OCI-LY3 (cell line): Measurements from ENCODE around the gene HSPA1L.
"Not testable (repeated sequence)": the region's sequence is repeated elsewhere in the genome, so short reads cannot be mapped to it uniquely, and the experiment has no call there.

Experiments used
- H2AFZ ChIP-seq: fragments of 200-600, 300-600 bp; shearing (Covaris generic); 2 replicates; pipeline ENCODE4 v1.6.0; 2014; ENCODE audit warnings: antibody characterized with exemption, low read depth, low read length
- H3K27ac ChIP-seq: fragments of 200-600, 300-600 bp; sonication (generic); 2 replicates; pipeline ENCODE4 v1.5.1; 2014; ENCODE audit warnings: mild to moderate bottlenecking, low read length, moderate library complexity, mixed read lengths
- H3K27me3 ChIP-seq: fragments of 200-600, 300-600 bp; sonication (generic); 2 replicates; pipeline ENCODE4 v1.6.1; 2014; ENCODE audit warnings: low read depth, low read length, mixed read lengths
- H3K36me3 ChIP-seq: fragments of 200-600, 300-600 bp; sonication (generic); replicated peaks from 2 replicates; pipeline ENCODE3; 2014; ENCODE audit warnings: low read depth, low read length, mixed read lengths
- H3K4me1 ChIP-seq: fragments of 300-600, 200-600 bp; sonication (generic); 2 replicates; pipeline ENCODE4 v1.6.1; 2014; ENCODE audit warnings: low read length, mixed read lengths
- H3K4me2 ChIP-seq: fragments of 200-600, 300-600 bp; sonication (generic); 2 replicates; pipeline ENCODE4 v1.6.1; 2014; ENCODE audit warnings: low read length, mixed read lengths
- H3K4me3 ChIP-seq: fragments of 300-600, 200-600 bp; sonication (generic); 2 replicates; pipeline ENCODE4 v1.5.1; 2014; ENCODE audit warnings: antibody characterized with exemption, mild to moderate bottlenecking, low read length, moderate library complexity
- H3K79me2 ChIP-seq: fragments of 300-600, 200-600 bp; shearing (Covaris generic); 2 replicates; pipeline ENCODE4 v1.6.1; 2014; ENCODE audit warnings: mild to moderate bottlenecking, low read length, mixed read lengths
- H3K9ac ChIP-seq: fragments of 300-600, 200-600 bp; shearing (Covaris generic); 2 replicates; pipeline ENCODE4 v1.6.0; 2014; ENCODE audit warnings: mild to moderate bottlenecking, low read length, moderate library complexity
- H3K9me3 ChIP-seq: fragments of 200-600, 300-600 bp; shearing (Covaris generic); 2 replicates; pipeline ENCODE4 v1.6.1; 2014; ENCODE audit warnings: low read length, mixed read lengths; ENCODE audit not compliant: insufficient read depth
- H4K20me1 ChIP-seq: fragments of 200-600, 300-600 bp; sonication (generic); 2 replicates; pipeline ENCODE4 v1.6.1; 2016; ENCODE audit warnings: low read length, mixed read lengths; ENCODE audit not compliant: insufficient read depth
- EZH2phosphoT487 ChIP-seq: fragments of 200-600 bp; shearing (Covaris generic); IDR thresholded peaks from 2 replicates; pipeline ENCODE4 v1.6.1; 2018; ENCODE audit warnings: antibody characterized with exemption, mixed run types, low read depth
- TF ChIP-seq, protein P1 (sequence below): fragments of 200-600, 300-600 bp; sonication (generic); IDR thresholded peaks from 2 replicates; pipeline ENCODE4 v1.5.1; 2014; ENCODE audit warnings: antibody characterized with exemption, low read length, low read depth

HSPA1L gene

DNA sequence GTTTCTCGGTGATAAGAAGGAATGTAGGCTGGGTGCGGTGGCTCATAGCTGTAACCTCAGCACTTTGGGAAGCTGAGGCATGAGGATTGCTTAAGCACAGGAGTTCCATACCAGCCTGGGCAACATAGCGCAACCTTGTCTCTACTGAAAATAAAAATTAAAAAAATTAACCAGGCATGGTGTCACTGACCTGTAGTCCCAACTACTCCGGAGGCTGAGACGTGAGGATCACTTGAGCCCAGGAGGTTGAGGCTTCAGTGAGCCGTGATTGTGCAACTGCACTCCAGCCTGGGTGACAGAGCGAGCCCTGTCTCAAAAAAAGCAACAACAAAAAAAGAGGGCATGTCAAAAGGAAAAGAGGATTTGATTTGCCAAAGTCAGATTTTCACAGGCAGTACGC is 43.6 kb upstream of the HSPA1L start:
- Histone ChIP-seq H3K27me3 (no peaks in the 10 kb centered on the region), H3K27ac (no peak overlapping the region), H2AFZ (no peak overlapping the region), H4K20me1 (no peaks in the 10 kb centered on the region), H3K4me1 (peaks cover 5% of the 10 kb centered on the region), H3K4me3 (no peak overlapping the region), H3K9me3 (no peaks in the 10 kb centered on the region), H3K36me3 (peaks cover 3% of the 10 kb centered on the region), H3K4me2 (no peak overlapping the region), H3K9ac (no peak overlapping the region), H3K79me2 (peaks cover 6% of the 10 kb centered on the region)
- TF ChIP-seq, protein P1, sequence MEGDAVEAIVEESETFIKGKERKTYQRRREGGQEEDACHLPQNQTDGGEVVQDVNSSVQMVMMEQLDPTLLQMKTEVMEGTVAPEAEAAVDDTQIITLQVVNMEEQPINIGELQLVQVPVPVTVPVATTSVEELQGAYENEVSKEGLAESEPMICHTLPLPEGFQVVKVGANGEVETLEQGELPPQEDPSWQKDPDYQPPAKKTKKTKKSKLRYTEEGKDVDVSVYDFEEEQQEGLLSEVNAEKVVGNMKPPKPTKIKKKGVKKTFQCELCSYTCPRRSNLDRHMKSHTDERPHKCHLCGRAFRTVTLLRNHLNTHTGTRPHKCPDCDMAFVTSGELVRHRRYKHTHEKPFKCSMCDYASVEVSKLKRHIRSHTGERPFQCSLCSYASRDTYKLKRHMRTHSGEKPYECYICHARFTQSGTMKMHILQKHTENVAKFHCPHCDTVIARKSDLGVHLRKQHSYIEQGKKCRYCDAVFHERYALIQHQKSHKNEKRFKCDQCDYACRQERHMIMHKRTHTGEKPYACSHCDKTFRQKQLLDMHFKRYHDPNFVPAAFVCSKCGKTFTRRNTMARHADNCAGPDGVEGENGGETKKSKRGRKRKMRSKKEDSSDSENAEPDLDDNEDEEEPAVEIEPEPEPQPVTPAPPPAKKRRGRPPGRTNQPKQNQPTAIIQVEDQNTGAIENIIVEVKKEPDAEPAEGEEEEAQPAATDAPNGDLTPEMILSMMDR, result no peak
- no peak for TF ChIP-seq EZH2phosphoT487

DNA sequence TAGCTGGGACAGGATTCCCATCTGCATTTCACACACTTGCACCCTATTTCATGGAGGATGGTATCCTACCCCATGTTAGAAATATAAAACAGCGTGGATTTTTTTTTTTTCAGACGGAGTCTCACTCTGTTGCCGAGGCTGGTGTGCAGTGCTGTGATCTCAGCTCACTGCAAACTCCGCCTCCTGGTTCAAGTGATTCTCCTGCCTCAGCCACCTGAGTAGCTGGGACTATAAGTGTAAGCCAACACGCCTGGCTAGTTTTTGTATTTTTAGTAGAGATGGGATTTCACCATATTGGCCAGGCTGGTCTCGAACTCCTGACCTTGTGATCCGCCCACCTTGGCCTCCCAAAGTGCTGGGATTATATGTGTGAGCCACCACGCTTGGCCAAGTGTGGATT is 42.7 kb upstream of the HSPA1L start:
- H3K79me2 ChIP-seq, H4K20me1 ChIP-seq, H3K4me3 ChIP-seq, H3K9me3 ChIP-seq, H3K27ac ChIP-seq, H3K4me2 ChIP-seq, H3K27me3 ChIP-seq, H3K4me1 ChIP-seq, H3K9ac ChIP-seq, H2AFZ ChIP-seq, H3K36me3 ChIP-seq: not testable (repeated sequence)

DNA sequence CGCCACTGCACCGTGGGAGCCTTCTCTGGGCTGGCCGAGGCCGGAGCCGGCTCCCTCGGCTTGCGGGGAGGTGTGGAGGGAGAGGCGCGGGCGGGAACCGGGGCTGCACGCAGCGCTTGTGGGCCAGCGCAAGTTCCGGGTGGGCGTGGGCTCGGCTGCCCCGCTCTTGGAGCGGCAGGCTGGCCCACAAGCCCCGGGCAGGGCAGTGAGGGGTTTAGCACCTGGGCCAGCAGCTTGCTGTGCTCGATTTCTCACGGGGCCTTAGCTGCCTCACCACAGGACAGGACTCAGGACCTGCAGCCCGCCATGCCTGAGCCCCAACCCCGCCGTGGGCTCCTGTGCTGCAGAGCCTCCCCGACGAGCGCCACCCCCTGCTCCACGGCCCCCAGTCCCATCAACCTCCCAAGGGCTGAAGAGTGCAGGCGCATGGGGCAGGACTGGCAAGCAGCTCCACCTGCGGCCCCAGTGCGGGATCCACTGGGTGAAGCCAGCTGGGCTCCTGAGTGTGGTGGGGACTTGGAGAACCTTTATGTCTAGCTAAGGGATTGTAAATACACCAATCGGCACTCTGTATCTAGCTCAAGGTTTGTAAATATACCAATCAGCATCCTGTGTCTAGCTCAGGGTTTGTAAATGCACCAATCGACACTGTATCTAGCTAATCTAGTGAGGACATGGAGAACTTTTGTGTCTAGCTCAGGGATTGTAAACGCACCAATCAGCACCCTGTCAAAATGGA is 37.1 kb upstream of the HSPA1L start:
- not testable (repeated sequence) for H3K27ac ChIP-seq, H3K4me3 ChIP-seq

DNA sequence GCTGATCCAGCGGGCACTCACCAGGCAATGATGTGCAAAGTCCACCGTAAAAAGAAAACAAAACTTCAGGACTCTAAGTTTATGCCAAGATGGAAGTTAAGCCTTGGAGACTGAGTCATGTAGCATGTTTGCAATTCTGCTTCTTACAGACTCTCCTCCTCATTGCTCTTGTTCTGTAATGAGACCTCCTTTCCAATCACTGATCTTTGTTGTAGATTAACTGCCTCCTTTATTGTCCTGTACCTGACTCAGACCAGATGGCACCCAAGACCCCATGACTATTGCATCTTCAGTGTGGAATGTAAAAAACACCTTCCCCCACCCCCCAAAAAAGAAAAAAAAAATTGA is 36.4 kb upstream of the HSPA1L start:
- TF ChIP-seq, protein P1, result no peak
- no peak for TF ChIP-seq EZH2phosphoT487
- Histone ChIP-seq H3K4me3 (no peak overlapping the region), H3K4me1 (no peaks in the 10 kb centered on the region), H3K27ac (no peak overlapping the region), H3K9me3 (no peaks in the 10 kb centered on the region), H3K9ac (no peak overlapping the region), H3K79me2 (no peaks in the 10 kb centered on the region), H2AFZ (no peak overlapping the region), H4K20me1 (no peaks in the 10 kb centered on the region), H3K4me2 (no peak overlapping the region), H3K36me3 (no peaks in the 10 kb centered on the region), H3K27me3 (no peaks in the 10 kb centered on the region)

More for the DNA sequence above, 37.1 kb upstream of the HSPA1L start:
- not testable (repeated sequence) for H2AFZ ChIP-seq, H4K20me1 ChIP-seq, H3K4me2 ChIP-seq, H3K27me3 ChIP-seq, H3K9me3 ChIP-seq, H3K79me2 ChIP-seq, H3K4me1 ChIP-seq, H3K36me3 ChIP-seq, H3K9ac ChIP-seq

DNA sequence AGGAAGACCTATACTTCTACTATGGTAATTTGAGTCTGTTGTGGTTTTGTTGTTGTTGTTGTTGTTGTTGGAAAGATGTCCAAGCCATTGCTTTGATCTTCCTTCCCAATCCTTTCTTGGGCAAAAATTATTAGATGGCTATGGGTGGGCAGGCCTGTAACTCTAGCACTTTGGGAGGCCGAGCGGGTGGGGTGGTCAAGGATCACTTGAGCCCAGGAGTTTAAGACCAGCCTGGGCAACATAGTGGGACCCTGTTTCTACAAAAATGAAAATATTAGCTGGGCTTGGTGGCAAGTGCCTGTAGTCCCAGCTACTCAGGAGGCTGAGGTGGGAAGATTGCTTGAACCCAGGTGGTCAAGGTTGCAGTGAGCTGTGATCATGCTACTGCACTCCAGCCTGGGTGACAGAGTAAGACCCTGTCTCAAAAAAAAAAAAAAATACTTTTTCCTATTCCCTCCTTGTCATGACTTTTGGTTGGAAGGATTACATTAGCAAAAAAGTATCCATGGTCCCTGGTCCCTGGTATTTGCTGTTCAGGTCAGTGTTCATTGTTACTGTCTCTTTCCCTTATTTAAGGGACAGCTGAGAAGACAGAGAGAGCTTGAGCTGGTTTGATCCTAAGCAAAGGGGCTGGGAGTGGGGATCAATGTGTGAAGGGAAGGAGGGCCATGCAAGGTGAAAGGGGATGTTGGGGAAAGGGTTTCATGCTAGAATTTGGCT is 35.8 kb upstream of the HSPA1L start:
- Histone ChIP-seq H3K36me3 (no peaks in the 10 kb centered on the region), H3K4me3 (no peak overlapping the region), H2AFZ (no peak overlapping the region), H4K20me1 (no peaks in the 10 kb centered on the region), H3K4me2 (no peak overlapping the region), H3K79me2 (no peaks in the 10 kb centered on the region), H3K9ac (no peak overlapping the region), H3K27ac (no peak overlapping the region), H3K27me3 (no peaks in the 10 kb centered on the region), H3K9me3 (no peaks in the 10 kb centered on the region), H3K4me1 (no peaks in the 10 kb centered on the region)
- TF ChIP-seq, protein P1, result no peak
- no peak for TF ChIP-seq EZH2phosphoT487
